ENCODE results near the gene ITLN2.
"Not testable (repeated sequence)": the region's sequence is repeated elsewhere in the genome, so short reads cannot be mapped to it uniquely, and the experiment has no call there.

ITLN2 gene

DNA sequence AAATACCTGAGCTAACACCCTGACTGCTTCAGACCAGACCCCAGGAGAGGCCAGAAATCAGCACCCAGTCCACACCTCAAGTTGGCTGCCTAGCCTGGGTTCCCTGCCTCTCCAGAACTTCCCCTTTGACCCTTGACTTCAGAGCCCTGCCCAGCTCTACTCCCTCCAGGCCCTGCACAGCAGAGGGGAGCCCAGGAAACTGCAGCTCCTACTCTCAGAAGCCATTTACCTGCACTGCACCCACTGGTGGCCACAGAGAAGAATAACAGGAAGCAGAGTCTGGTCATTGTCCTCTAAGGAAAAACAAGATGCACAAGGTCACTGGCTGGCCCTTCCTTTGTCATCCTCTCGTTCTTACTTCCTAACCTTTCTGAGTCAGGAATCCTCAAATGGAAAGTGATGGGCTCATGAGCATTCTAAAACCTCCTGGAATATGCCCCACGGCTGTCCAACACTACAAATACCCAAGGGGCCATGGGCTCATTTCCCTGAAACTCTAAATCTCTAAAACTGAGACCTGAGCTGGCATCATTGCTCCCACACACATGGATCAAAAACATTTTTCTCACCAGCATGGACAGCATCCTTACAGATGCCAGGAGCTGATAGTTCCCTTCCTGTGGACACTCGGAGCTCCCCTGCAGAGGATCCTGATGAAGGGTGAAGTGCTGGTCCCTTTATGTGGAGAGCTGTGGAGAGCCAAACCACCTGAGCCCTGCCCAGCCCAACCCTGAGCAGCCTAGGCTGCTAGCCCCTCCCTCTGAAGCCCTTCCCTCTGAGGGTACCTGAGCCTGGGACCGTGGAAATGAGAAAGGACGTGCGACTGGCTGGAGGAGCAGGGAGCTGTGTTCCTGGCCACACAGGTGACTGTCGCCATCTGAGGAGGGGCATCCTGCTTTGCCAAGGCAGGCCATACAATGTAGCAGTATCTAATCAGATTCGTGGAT is at the start of gene ITLN2:
Gene ITLN2, minus strand, starts transcription at position 652 of the 947 bp plus-strand sequence. Its CDS starts 68 bp downstream, at position 584.
- DNase-seq, result peak; percentile 60

DNA sequence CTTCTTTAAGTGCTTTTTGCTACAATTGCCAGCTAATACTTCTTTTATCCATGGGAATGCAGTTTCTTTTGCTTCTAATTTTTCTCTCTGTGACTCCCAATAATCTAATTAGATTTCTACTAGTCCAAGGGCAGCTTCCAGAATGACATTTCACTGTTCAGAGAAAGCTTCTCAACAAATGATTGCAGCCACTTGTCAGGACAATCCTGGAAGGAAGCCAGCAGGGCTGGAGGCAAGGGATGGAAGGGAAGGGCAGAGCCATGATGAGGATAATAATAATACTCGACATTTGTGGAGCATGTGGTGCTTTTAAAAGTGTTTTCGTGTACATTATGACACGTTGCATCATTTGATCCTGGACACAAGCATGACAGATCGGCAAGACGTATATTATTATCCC is 46.9 kb upstream of the ITLN2 start:
- no peak for DNase-seq

DNA sequence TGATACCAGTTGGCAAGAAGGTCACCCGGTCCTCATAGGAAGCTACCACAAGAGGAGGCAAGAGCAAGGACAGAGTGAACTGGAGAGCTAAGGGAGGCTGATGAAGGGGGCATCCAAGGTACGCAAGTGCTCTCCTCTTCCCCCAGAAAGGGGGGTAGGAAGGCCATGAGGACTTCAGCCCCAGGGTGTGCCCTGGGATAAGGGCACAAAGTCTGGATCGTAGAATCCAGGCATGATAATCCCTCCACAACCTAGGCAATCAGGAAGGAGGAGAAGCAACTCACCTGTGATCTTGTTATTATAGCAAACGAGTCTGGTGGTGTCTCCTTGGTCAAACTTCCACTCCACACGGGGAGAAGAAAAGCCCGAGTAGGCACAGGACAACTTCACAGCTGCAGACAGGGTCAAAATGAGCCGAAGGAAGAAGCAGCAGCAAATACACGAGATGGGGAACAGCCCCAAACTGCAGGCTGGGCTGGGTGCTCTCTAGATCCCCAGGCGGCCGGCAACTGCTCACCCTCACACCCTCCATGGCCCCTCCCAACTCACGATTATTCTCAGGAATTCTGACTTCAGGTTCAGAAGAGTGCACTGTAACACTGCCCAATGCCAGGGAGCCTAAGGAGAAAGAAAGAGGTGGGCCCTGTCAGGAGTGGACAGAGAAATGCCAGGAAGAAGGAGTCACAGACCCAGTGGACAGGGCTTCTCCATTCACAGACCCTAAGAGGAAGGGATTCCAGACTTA is 46.3 kb upstream of the ITLN2 start:
- DNase-seq, result no peak

DNA sequence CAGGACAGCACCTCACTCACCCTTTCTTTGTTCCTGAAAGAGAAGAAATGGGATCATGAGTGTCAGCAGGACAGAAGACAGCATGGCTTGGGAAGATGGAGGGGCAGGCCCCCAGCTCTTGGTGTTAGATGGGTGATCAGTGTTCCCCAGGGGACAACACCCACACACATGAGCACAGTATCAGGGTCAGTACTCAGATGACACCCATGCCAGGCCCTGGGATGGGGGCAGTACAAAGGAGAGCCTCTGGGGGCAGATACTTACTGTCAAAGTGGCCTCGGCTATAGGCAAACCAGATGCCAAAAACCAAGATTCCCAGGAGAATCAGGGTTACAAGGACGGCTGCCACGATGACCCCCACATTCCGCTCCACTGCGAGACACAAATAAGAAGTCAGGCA is 44.8 kb upstream of the ITLN2 start:
- no peak for DNase-seq

DNA sequence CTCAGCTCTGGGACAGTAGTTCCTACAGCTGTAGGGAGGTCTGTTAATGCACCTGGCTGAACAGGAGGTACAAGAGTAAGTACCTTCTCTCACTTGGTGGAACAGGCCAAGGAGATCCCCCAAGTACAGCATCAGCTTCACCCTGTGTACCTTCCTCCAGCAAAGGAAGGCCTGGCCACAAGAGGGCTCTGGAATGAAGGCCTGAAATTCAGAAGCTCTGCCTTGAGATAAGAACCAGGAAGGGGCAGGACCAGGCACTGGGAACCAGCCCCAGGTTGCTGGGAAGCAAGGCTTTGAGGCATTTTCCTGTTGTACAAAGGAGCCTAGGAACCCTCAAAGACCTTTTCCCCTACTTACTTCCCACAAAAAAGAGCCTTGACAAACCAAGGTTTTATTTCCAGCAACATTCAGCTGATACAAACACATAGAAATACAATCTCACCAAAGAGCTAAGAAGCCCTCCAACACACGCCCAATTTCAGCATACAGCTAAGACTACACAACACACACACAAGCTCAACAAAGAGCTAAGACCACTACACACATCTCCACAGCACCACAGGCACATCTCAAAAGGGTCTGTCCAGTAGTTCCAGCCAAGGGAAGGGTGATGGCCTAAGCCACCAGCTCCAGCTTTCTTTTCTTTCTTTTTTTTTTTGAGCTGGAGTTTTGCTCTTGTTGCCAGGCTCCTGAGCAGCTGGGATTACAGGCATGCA is 42.9 kb upstream of the ITLN2 start:
- peak; percentile 50 for DNase-seq

DNA sequence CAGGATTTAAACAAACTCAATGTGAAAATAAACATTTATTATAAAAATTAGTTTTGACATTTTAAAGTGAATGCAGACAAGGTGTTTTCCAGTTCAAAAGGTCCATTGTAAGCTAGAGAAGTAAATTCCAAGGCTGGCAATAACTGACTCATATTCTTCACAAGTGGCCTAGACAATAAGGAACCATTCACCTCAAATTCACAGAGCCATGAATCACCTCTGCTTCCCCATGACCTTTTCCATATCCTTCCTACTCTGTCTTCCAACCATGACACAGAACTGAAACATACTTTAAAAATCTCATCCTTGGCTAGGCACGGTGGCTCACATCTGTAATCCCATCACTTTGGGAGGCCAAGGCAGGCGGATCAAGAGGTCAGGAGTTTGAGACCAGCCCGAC is 41.6 kb upstream of the ITLN2 start:
- DNase-seq, result no peak

DNA sequence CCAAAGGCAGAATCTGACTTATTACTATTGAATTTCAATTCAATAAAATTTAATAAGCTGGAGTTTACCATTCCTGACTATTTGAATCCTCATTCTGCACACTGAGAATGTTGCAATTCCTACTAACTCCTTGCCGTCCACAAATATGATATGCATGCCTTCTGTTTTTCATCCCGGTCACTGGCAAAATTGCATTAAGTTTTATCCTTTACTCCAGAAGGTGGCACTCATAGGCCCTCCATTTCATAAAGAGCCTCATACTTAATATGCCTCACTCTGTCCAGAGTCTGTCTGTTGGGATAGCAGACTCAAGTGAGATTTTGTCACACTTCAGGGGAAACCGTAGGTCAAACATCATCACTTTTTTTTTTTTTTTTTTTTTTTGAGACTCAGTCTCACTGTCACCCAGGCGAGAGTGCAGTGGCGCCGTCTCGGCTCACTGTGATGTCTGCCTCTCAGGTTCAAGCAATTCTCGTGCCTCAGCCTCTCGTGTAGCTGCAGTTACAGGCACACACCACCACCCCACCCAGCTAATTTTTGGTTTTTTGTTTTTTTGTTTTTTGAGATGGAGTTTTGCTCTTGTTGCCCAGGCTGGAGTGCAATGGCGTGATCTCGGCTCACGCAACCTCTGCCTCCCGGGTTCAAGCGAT is 39.1 kb upstream of the ITLN2 start:
- peak; percentile 18 for DNase-seq

DNA sequence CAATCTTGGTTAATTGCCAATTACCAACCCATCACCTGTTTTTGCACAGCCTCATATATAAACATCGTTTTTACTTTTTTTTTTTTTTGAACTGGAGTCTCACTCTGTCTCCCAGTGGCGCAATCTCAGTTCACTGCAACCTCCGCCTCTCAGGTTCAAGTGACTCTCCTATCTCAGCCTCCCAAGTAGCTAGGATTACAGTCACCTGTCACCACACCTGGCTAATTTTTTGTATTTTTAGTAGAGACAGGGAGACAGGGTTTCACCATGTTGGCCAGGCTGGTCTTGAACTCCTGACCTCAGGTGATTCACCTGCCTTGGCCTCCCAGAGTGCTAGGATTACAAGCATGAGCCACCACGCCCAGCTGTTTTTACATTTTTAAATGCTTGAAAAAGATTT is 37.4 kb upstream of the ITLN2 start:
- not testable (repeated sequence) for DNase-seq

DNA sequence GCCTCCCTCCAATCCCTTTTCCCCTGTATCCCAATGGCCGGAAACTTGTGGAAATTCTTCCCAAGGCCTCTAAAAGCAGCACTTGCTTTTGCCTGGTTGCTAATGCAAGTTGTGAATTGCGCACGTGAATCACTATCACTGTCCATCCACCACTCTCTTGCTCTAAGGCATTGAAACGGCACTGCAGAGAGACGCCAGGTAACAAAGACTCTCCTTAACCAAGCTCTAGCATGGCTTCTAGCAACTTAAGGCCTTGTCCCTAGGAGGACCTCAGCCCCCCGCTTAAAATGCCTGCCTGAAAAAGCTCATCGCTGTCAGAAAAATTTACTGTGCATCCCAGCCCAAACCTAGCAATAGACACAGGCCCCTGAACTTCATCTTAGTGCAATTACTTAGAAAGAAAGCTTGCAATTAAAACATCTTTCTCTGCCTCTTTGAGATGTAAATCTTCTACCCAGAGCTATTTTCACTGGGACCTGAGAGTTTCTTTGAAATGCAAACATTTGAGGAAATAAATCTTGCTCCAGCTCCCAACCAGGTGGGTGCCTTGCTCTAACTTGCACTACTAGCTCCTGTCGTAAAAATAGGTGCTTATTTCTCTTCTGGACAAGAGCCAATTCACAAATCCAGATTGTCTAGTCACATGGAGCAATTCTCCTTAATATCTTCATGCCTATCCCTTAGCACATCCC is 32.9 kb upstream of the ITLN2 start:
- DNase-seq, result no peak

DNA sequence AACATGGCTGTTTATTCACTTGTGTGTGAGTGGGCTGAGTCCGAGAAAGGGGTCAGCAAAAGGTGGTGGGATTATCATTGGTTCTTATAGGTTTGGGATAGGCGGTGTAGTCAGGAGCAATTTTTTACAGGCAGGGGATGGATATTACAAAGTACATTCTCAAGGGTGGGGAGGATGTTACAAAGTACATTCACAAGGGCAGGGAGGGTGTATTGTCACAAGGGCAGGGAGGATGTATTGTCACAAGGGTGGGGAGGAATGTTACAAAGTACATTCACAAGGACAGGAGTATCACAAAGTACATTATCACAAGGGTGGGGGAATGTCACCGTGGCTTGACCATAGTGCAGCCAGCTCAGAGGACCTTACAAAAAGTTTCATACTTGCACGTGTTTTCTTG is 31.1 kb upstream of the ITLN2 start:
- DNase-seq, result no peak

DNA sequence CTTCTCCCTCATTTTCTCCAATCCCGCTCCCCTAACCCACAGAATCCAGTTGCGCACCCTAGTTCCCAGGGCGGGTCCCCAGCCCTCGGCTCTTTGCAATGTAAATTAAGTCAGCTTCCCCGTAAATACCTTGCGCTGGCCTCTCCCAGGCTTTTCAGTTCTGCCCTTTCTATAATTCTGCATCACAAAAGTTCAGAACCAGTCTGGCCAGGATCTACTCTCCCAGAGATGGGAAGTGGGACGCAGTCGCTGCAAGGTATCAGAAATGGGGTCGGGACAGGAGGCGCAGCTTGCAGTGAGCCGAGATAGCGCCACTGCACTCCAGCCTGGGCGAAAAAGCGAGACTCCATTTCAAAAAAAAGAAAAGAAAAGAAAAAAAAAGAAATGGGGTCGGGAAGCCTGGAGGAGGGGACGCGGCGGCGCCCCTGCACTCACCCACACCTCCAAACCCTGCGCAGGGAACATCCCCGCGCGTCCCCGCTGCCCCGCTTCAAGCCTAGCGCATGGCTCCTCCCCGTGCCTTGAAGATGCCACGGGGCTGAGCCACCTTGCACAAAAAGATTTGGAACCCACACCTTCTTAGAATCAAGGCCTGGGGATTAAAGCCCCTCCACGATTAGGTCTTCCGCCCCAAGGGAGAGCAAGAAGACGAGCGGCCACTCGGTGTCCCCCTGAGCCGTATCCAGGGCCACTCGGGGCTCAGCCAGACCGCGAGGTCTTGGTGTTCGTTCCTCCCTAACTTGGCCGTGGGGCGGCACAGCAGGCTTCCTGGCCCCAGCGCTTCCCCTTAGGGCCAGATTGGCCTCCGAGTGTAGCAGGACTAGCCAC is 27.2 kb upstream of the ITLN2 start:
- DNase-seq, result no peak

DNA sequence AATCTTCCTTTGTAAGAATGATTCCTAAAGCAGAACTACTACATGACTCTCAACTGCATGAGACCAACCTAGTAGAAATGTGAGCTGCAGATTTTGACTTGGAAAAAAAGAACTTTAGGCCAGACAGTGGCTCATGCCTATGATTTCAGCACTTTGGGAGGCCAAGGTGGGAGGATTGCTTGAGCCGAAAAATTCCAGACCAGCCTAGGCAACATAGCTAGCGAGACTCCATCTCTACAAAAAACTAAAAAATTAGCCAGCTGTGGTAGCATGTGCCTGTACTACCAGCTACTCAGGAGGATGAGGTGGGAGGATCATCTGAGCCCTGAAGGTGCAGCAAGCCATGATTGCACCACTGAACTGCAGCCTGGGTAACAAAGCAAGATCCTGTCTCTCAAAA is 24.7 kb upstream of the ITLN2 start:
- no peak for DNase-seq

DNA sequence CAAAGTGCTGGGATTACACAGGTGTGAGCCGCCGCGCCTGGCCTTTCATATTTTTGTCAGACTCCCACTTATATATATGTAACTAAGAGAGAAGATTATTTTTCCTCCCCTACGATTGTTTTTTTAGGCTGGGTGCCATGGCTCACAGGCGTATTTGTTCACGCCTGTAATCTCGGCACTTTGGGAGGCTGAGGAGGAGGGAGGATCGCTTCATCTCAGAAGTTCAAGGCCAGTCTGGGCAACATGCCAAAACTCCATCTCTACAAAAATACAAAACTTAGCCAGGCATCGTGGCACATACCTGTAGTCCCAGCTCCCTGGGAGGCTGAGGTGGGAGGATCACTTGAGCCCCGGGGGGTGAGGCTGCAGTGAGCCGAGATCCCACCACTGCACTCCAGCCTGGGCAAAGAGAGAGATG is 23.9 kb upstream of the ITLN2 start:
- DNase-seq, result no peak

DNA sequence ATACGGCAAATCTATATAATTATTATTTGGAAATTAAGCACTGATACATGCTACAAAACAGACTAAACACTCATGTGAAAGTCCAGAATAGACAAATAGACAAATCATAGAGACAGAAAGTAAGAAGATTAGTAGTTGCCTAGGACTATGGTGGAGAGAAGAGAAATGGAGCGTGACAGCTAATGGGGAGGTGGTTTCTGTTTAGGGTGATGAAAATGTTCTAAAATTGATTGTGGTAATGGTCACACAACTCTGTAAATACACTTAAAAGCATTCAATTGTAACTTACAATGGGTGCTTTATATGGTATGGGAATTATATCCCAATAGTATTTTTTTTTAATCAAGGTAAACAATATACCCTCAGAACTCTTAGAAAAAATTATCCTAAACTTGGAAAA is 20.4 kb upstream of the ITLN2 start:
- no peak for DNase-seq

DNA sequence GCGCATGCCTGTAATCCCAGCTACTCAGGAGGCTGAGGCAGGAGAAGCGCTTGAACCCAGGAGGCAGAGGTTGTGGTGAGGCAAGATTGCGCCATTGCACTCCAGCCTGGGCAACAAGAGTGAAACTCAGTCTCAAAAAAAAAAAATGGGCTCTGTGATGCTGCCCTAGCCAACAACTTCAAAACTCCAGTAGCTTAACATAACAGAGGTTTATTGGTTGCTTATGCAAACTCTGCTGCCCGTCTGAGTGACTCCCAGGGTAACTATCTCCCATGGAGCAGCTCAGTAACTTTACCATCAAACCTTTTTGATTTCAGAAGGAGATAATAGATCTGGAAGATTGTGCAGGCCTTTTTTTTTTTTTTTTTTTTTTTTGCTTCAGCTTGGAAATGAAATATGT is 18.9 kb upstream of the ITLN2 start:
- DNase-seq, result no peak

DNA sequence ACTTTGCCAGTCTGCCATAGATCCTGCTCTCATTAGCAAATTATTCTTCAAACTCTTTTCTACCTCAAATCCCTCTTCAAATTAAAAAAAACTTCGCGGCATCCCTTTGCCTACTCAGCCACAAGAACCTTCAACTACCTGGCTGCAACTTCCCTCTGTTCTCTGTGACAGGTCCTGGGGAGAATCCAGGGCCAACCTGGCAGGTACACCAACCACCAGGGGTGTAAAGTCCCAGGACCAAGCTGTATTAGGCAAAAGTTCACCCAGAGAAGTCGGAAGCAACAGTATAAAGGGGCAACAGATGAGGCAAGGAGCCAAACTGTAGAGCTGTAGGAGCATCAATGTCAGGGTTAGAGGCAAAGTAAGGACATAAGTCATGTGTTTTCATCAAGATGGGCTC is 18.3 kb upstream of the ITLN2 start:
- DNase-seq, result no peak

DNA sequence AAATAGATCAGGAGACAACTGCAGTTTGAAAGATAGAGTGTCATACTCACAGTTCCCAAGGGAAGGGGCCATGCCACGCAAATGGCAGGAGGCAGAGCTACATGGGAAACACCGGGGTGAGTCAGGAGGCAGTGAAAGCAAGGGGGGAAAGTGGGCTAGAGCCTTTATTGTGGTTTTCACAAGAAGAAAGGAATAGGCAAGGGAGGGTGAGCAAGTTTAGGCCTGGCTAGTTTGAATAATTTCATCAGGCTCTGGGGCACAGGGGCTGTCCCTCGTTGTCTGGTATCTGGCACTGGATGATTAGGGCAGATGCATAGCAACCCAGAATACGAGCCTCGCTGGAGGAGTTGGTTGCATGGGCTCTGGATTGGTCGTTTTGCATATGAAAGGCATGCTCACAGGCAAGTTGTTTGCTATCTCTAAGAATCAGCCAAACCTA is 17.0 kb upstream of the ITLN2 start:
- DNase-seq, result peak; percentile 37

DNA sequence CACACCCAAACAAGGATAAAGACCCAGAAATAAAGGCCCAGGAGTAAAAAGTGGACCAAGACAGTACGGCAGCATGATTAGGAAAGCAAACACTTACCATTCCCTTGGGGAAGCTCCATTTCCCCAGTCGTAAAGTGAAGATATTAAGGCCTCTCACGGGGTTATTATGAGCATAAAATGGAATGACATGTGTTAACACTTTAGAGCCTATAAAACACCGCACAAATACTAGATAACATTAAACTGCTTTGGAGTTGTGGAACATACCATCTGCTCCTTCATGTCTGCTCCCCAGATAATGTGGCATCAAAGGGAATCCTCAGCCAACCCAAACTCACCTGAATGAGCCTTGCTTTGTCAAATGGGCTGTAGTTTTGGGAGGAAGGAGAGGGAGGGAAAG is 8.9 kb upstream of the ITLN2 start:
- DNase-seq, result no peak

DNA sequence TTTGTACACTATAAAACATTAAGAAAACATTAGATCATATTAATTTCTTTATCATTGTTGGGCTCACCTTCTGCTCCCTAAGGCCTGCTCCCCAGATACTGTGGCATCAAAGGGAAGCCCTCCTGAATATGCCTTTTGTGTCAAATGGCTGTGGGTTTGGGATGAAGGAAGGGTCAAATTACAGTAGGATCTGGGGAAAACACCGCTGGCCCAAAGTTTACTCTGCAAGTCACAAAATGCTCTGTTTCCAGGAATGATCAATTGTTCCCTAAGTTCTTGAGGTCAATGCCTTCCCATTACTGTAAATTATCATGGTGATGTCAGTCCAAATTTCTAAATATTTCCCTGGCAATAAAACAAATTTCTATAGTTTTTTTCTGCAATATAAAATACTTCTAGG is 6.8 kb upstream of the ITLN2 start:
- DNase-seq, result no peak

DNA sequence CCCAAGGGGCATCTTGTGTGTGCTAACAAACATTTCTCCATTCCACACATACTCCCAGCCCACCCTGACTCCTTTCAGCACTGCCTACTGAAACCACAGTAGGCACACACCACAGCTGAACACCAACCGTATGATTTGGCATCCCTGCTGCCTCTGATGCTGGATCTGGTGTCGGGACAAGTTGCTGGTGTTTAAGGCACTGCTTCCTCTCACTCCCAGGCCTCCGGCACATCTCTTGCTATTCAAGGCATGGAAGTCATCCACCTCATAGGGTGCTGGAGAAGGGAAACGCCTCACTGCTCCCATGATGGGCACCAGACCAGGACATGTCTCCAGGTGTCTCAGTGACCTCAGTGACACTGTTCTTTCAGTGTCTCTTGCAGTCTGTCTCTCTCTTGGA is 2.4 kb upstream of the ITLN2 start:
- DNase-seq, result no peak

DNA sequence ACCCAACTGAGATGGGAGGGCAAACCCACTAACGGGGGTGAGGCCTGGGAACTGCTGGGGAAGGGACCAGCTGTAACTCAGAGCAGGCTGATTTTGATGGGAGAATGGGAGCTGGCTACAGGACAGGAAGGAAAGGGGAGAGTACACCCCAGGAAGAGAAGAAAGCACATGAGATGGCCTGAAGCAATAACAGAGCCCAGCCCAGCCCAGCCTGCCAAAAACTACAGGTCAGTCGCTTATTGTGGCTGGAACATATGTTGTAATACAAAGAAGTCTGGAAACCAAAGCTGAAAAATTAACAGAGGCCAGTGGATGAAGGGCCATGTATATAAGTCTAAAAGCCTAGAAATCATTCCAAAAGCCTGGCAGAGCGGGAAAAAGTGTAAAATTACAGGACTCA is 1.6 kb downstream of the ITLN2 start:
- no peak for DNase-seq

Data from activated CD4-positive, alpha-beta T cell treated with anti-CD3 and anti-CD28 coated beads, Interleukin-10, Interleukin-2, amounts not matched to agents 100 ng/mL and 50 ng/mL, durations not matched to agents 16 hours and 8 hours (primary cell).